Heart left ventricle (tissue), 13 donors: Measurements from ENCODE around the gene RAPSN.

Experiments
- POLR2A ChIP-seq, 2 donors: fragments of 450-650 bp; IDR thresholded peaks; one replicate each; pipeline ENCODE4 v1.6.1; 2017; ENCODE audit warnings: antibody characterized with exemption in 2 of 2, mild to moderate bottlenecking in 2 of 2, moderate library complexity in 2 of 2
- TF ChIP-seq, protein P1 (sequence below), 12 donors: fragments of 200-600 bp; sonication (generic) in 4 of 12; IDR thresholded peaks; one replicate each; pipeline versions ENCODE4 v1.5.0 to v1.8.0; 2018 to 2022; ENCODE audit warnings: antibody characterized with exemption in 12 of 12, mild to moderate bottlenecking in 5 of 12
- donor health status: ischemic (EF 13 %, LVEDD 7.1; RV severe dilation, severe dysfunction).
- donor health status: DM: no; HTN: yes; CAD: no.
- donor health status: DM: no; HTN: no; CAD: no.
- donor health status: ischemic (EF 25% LVEDD 6.9; RV normal size, moderate dysfunction).
- donor health status: ischemic (EF 25% LVEDD 5.7; RV mildly dilated, moderate dysfunction).
- donor health status: ischemic (EF 35%, LVEDD 5.7; RV mildly dilated, moderate dysfunction).
- donor health status: nonischemic (EF 11% LVEDD 7.7; RV severe dilation, severe dysfunction).
- donor health status: DM: yes; HTN: yes; CAD: no.
- donor health status: PGD.
- donor health status: ischemic (EF 29% LVEDD 5.4; RV normal size, mild dysfunction).
- donor health status: nonischemic (EF 23%, LVEDD 6.1; RV moderate dilation, normal function).

- TF ChIP-seq, protein P1, sequence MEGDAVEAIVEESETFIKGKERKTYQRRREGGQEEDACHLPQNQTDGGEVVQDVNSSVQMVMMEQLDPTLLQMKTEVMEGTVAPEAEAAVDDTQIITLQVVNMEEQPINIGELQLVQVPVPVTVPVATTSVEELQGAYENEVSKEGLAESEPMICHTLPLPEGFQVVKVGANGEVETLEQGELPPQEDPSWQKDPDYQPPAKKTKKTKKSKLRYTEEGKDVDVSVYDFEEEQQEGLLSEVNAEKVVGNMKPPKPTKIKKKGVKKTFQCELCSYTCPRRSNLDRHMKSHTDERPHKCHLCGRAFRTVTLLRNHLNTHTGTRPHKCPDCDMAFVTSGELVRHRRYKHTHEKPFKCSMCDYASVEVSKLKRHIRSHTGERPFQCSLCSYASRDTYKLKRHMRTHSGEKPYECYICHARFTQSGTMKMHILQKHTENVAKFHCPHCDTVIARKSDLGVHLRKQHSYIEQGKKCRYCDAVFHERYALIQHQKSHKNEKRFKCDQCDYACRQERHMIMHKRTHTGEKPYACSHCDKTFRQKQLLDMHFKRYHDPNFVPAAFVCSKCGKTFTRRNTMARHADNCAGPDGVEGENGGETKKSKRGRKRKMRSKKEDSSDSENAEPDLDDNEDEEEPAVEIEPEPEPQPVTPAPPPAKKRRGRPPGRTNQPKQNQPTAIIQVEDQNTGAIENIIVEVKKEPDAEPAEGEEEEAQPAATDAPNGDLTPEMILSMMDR (IDR thresholded peaks at IDR 0.05) = no peak
- no peak for TF ChIP-seq POLR2A (IDR thresholded peaks at IDR 0.05)
Observed at GRCh38 chr11:47464483-47464882, 15.5 kb upstream of the RAPSN start.
